Measurements from ENCODE around the gene SCCPDH. TPM values are rescaled to one million over a fixed set of nuclear protein-coding genes. Genes with fewer than 3 reads are reported as not detected.

The SCCPDH gene, protein sequence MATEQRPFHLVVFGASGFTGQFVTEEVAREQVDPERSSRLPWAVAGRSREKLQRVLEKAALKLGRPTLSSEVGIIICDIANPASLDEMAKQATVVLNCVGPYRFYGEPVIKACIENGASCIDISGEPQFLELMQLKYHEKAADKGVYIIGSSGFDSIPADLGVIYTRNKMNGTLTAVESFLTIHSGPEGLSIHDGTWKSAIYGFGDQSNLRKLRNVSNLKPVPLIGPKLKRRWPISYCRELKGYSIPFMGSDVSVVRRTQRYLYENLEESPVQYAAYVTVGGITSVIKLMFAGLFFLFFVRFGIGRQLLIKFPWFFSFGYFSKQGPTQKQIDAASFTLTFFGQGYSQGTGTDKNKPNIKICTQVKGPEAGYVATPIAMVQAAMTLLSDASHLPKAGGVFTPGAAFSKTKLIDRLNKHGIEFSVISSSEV
- total RNA-seq, result 10 to 100 TPM; 69.3 to 69.4 TPM
- polyA plus RNA-seq (ENCODE audit: insufficient read length in 2 of 2), result 10 to 100 TPM; 59.3 to 61.5 TPM
- long read RNA-seq, donor 1, transcript SCCPDH-201 (12 exons, 2,503 nt), result major isoform, 59 of 87 reads
- long read RNA-seq, donor 1, partial matches to known transcripts, result 28 of 87 reads
- long read RNA-seq, donor 1, other reads (novel, unspliced or antisense), result 0 of 87 reads
- long read RNA-seq, donor 2, transcript SCCPDH-201 (12 exons, 2,503 nt), result major isoform, 20 of 20 reads
- long read RNA-seq, donor 2, partial matches to known transcripts, result 0 of 20 reads
- long read RNA-seq, donor 2, other reads (novel, unspliced or antisense), result 0 of 20 reads
- long read RNA-seq, donor 3, transcript SCCPDH-201 (12 exons, 2,503 nt), result major isoform, 30 of 37 reads
- long read RNA-seq, donor 3, partial matches to known transcripts, result 7 of 37 reads
- long read RNA-seq, donor 3, other reads (novel, unspliced or antisense), result 0 of 37 reads
- long read RNA-seq, donor 4, transcript SCCPDH-201 (12 exons, 2,503 nt), result major isoform, 43 of 72 reads
- long read RNA-seq, donor 4, partial matches to known transcripts, result 29 of 72 reads
- long read RNA-seq, donor 4, other reads (novel, unspliced or antisense), result 0 of 72 reads

DNA sequence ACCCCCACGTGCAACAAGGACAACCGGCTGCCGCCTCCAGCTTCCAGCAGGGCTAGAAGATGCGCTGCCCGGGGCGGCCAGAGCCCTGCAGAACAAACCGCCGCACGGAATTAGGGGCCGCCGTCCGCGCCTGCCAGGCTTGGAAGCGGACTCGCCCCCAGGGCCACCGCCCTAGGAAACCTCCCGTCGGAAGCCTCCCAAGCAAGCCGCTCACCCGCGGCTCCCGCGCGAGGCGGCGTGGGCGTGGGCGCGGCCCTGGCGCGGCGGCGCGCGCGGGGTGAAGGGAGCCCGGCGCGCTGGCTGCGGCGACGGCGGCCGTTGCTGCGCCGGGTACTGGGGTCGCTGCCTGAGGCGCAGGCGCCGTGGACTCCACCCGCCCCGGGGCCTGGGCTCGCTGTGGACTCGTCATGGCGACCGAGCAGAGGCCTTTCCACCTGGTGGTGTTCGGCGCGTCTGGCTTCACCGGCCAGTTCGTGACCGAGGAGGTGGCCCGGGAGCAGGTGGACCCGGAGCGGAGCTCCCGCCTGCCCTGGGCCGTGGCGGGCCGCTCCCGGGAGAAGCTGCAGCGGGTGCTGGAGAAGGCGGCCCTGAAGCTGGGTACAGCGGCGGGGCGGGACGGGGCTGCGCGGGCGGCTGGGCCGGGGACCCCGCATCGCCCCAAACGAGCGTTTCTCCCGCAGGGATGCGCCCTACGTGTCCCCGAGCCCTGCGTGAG lies at the start of gene SCCPDH:
SCCPDH (plus strand) TSS at position 394 of the 715 bp plus-strand sequence; CDS start at position 408, 14 bp downstream.
- H3K9me3 ChIP-seq (ENCODE audit: control insufficient read depth, insufficient read depth, low read length), result no peaks in the 10 kb centered on the region
- H3K4me1 ChIP-seq (ENCODE audit: control insufficient read depth, insufficient read depth, low read length), result peaks cover 15% of the 10 kb centered on the region
- H3K27ac ChIP-seq (ENCODE audit: low read depth, low read length), result peak within 1 kb of the TSS; percentile 84
- H3K4me3 ChIP-seq (ENCODE audit: low read depth, low read length), result peak within 1 kb of the TSS; percentile 81
- peaks cover 10% of the 10 kb centered on the region for H3K36me3 ChIP-seq (ENCODE audit: control insufficient read depth, insufficient read depth, low read length)
- no peaks in the 10 kb centered on the region for H3K27me3 ChIP-seq (ENCODE audit: control insufficient read depth, insufficient read depth, low read length)
- WGBS (ENCODE audit: insufficient coverage), result under 1% methylated on average over 80 of the region's 89 CpGs
- peak; percentile 58 to 93 (median 71) for DNase-seq (ENCODE audit: low read depth in 4 of 6, low spot score in 6 of 6)

DNA sequence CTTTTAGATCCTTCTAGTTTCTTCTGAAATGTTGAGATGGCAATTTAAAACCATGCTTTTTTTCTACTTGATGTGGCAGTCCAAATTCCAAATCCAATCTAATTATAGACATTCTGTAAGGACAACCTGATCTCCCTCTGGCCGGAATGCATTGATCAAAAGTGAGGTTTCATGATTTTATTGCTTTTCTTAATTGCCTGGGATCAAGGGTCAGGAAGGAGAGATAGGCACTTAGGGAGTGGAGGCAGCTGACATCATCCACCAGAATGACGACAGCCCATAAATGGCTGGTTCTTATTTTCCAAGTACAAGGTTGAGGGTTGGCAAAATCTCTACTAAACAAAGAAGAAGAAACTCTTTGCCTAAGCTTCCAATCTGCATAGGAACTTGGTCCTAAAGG lies 46.4 kb upstream of the SCCPDH start:
- H3K4me3 ChIP-seq (ENCODE audit: low read depth, low read length), result no peak overlapping the region
- H3K9me3 ChIP-seq (ENCODE audit: control insufficient read depth, insufficient read depth, low read length), result no peaks in the 10 kb centered on the region
- H3K36me3 ChIP-seq (ENCODE audit: control insufficient read depth, insufficient read depth, low read length), result no peaks in the 10 kb centered on the region
- peaks cover 19% of the 10 kb centered on the region for H3K4me1 ChIP-seq (ENCODE audit: control insufficient read depth, insufficient read depth, low read length)
- no peak for DNase-seq (ENCODE audit: low read depth in 4 of 6, low spot score in 6 of 6)
- H3K27me3 ChIP-seq (ENCODE audit: control insufficient read depth, insufficient read depth, low read length), result no peaks in the 10 kb centered on the region
- 83% methylated on average over 1 of the region's 2 CpGs for WGBS (ENCODE audit: insufficient coverage)
- H3K27ac ChIP-seq (ENCODE audit: low read depth, low read length), result no peak overlapping the region

DNA sequence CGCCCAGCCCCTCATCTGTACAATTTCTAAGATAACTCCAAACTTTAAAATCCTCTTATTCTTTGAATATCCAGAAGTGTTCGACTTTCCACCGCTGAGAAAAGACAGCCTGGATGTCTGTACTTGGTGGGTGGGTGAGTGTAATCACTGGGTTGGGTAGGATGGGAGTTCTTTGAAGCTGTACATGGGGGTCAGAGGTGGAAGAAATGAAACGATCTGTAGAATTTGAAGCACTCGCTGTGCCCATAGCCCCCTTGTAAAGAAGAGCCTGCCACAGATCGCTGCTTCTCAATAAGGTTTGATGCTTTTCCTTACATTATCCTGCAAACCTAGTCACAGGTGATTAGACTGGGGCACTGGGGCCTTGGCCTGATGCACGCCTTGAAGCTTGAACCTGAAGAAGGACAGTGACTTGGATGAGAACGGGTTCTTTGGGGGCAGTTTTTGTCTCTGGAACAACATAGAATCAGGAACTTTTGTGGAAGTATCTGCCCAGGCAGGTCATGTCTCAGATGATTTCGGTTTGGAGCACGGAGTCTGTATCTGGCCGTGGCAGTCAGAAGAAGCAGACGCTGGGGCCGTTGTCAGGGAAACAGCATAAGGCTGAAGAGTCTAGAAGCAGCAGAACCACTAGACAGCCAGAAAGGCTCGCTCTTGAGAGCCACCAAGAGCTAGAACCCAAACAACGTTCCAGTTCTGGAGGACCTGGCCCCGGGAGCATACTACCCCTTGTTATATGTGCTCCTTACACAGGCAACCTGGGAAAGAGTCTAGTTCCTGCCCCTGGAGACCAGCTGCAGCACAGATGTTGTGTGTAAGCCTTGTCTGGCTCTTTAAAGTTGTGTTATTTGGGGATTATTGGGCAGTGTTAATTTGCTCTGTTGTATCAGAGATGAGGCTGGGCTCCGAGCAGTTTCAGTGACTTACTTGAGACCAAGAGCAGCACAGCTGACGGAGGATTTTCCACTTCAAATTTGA lies 45.1 kb upstream of the SCCPDH start:
- no peak for DNase-seq (ENCODE audit: low read depth in 4 of 6, low spot score in 6 of 6)
- Histone ChIP-seq H3K27me3 (ENCODE audit: control insufficient read depth, insufficient read depth, low read length) (no peaks in the 10 kb centered on the region), H3K36me3 (ENCODE audit: control insufficient read depth, insufficient read depth, low read length) (no peaks in the 10 kb centered on the region), H3K4me3 (ENCODE audit: low read depth, low read length) (no peak overlapping the region), H3K4me1 (ENCODE audit: control insufficient read depth, insufficient read depth, low read length) (peaks cover 19% of the 10 kb centered on the region), H3K9me3 (ENCODE audit: control insufficient read depth, insufficient read depth, low read length) (no peaks in the 10 kb centered on the region), H3K27ac (ENCODE audit: low read depth, low read length) (no peak overlapping the region)
- 83% methylated on average over 14 of the region's 18 CpGs for WGBS (ENCODE audit: insufficient coverage)

DNA sequence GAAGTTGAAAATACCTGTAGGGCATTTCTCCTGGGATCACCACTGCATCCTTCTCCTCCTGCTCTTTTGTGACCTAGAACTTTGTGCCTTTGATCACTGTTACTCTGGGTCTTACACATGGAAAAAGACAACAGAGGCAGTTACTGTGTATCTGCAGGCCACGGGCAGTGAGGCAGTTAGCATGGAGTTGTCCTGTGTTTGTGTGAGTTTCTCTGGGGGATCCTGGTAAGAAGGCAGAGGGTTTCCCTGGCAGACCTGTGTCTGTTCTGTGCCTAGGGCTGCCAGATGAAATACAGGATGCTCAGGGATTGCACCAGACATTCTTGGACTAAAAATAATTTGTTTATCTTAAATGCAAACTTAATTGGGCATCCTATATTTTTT lies 44.4 kb upstream of the SCCPDH start:
- H3K27me3 ChIP-seq (ENCODE audit: control insufficient read depth, insufficient read depth, low read length), result no peaks in the 10 kb centered on the region
- no peaks in the 10 kb centered on the region for H3K36me3 ChIP-seq (ENCODE audit: control insufficient read depth, insufficient read depth, low read length)
- H3K4me1 ChIP-seq (ENCODE audit: control insufficient read depth, insufficient read depth, low read length), result peaks cover 19% of the 10 kb centered on the region
- H3K9me3 ChIP-seq (ENCODE audit: control insufficient read depth, insufficient read depth, low read length), result no peaks in the 10 kb centered on the region
- no CpG with 5 or more reads among the region's 1 CpG for WGBS (ENCODE audit: insufficient coverage)
- H3K4me3 ChIP-seq (ENCODE audit: low read depth, low read length), result no peak overlapping the region
- no peak overlapping the region for H3K27ac ChIP-seq (ENCODE audit: low read depth, low read length)
- DNase-seq (ENCODE audit: low read depth in 4 of 6, low spot score in 6 of 6), result no peak

DNA sequence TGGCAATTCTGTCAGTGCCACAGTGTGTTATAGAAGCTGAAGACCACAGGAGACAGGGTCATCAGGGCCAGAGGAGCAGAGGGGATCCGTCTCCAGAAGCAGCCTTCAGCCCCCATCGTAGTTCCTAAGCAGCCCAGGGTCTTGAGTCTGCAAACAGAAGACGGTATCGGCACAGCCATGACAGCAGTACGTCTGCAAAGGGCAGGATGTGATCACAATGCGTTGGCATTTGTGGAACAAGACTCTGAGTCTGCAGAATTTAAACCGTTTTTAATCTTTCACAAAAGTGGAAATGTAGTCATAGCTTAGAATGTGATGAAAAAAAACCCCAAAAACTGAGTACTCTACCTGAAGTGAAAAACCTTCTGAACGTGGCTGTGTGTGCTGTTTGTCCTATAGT lies 44.0 kb upstream of the SCCPDH start:
- H3K4me1 ChIP-seq (ENCODE audit: control insufficient read depth, insufficient read depth, low read length), result peaks cover 19% of the 10 kb centered on the region
- H3K4me3 ChIP-seq (ENCODE audit: low read depth, low read length), result no peak overlapping the region

DNA sequence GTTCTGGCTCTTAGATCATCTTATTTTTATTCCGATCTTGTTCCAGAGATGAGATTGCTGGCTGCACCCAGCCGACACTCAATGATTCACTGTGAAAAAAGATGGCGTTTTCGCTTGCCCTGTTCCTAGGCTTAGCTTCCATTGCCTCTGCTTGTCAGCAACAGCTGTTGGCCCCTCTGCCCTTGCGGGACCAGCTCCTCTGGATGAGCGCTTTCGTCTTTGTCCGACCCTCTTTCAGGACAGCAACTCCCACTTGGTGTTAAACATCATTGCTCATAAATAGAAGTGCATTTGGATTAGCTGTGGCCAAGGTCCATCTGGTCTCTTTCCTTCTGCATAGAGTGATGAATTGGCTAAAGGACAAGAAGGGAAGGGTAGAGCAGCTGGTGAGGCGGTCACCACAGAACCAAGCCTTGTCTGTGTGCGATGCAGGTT lies 43.5 kb upstream of the SCCPDH start:
- Histone ChIP-seq H3K27ac (ENCODE audit: low read depth, low read length) (no peak overlapping the region), H3K4me3 (ENCODE audit: low read depth, low read length) (no peak overlapping the region), H3K4me1 (ENCODE audit: control insufficient read depth, insufficient read depth, low read length) (peaks cover 19% of the 10 kb centered on the region), H3K27me3 (ENCODE audit: control insufficient read depth, insufficient read depth, low read length) (no peaks in the 10 kb centered on the region), H3K36me3 (ENCODE audit: control insufficient read depth, insufficient read depth, low read length) (no peaks in the 10 kb centered on the region), H3K9me3 (ENCODE audit: control insufficient read depth, insufficient read depth, low read length) (no peaks in the 10 kb centered on the region)
- 52% methylated on average over 5 of the region's 10 CpGs for WGBS (ENCODE audit: insufficient coverage)
- peak in 2 of 6 donors; percentile 53 to 75 for DNase-seq (ENCODE audit: low read depth in 4 of 6, low spot score in 6 of 6)

More for the DNA sequence above, 44.0 kb upstream of the SCCPDH start:
- no peaks in the 10 kb centered on the region for H3K27me3 ChIP-seq (ENCODE audit: control insufficient read depth, insufficient read depth, low read length)
- no peak overlapping the region for H3K27ac ChIP-seq (ENCODE audit: low read depth, low read length)
- no peak for DNase-seq (ENCODE audit: low read depth in 4 of 6, low spot score in 6 of 6)
- 82% methylated on average over 7 of the region's 8 CpGs for WGBS (ENCODE audit: insufficient coverage)
- H3K36me3 ChIP-seq (ENCODE audit: control insufficient read depth, insufficient read depth, low read length), result no peaks in the 10 kb centered on the region
- H3K9me3 ChIP-seq (ENCODE audit: control insufficient read depth, insufficient read depth, low read length), result no peaks in the 10 kb centered on the region

DNA sequence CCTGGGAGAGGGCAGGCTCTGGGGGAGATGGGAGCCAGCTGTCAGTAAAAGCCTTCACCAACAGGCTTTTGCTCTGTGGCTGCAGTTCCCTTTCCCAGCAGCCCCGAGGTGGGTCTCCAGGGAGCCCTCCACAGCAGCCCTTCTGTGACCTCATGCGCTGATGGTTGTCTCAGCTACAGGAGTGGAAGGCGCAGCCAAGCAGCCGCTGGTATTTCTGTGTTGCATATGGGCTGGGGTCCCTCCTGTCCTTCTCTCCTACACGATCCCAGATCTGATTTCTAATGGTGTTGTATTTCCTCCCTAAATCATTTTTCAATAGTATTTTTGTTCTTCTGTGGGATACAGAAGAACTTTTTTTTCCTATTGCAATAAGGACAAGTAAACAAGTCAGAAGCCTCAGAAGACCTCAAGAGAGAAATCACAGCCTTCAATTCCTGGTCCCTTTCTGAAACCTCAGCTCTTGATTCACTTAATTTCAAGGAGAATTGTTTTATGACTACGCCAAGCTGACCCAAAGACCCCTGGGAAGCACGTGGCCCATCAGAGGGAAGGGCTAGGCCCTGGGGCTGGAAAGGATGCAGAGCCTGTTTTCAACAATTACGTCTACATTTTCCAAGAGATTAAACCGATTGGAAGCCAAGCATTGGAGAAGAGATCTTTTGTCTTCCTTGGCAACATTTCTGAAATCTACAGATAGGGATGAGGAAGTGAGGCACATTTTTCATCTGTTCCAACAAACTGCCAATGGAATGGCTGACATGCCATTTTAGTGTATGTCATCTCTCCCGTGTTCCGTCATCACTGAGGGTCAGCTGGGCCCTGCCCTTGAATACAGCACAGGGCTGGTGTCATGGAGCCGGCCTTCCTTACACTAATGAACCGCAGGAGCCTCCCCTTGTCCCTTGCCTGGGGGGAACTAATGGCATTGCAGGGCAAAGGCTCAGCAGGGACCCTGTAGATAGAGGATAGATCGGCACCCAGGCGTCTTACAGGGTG lies 42.0 kb upstream of the SCCPDH start:
- no peak overlapping the region for H3K27ac ChIP-seq (ENCODE audit: low read depth, low read length)
- no peaks in the 10 kb centered on the region for H3K9me3 ChIP-seq (ENCODE audit: control insufficient read depth, insufficient read depth, low read length)
- 55% methylated on average over 9 of the region's 15 CpGs for WGBS (ENCODE audit: insufficient coverage)
- H3K36me3 ChIP-seq (ENCODE audit: control insufficient read depth, insufficient read depth, low read length), result no peaks in the 10 kb centered on the region
- no peak overlapping the region for H3K4me3 ChIP-seq (ENCODE audit: low read depth, low read length)
- peak in 1 of 6 donors; percentile 69 for DNase-seq (ENCODE audit: low read depth in 4 of 6, low spot score in 6 of 6)
- no peaks in the 10 kb centered on the region for H3K27me3 ChIP-seq (ENCODE audit: control insufficient read depth, insufficient read depth, low read length)
- H3K4me1 ChIP-seq (ENCODE audit: control insufficient read depth, insufficient read depth, low read length), result peaks cover 19% of the 10 kb centered on the region

DNA sequence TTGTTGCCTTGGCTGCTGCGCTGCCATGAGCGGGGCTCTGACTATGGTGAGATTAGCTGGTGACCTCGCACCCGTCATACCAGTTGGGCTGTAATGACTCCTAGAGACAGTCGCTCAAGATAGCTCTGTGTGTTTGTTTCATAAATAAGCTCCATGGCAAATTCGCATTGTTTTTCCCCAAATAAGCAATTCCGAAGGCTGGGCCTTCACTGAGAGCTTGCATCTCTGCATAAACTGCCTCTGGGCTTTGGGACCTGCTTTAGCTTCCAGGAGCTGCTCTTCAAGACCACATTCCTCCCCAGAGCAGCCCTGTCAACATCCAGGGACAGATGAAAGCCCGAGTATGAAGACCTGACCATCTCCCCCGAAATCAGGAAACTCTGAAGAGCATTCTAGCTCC lies 40.7 kb upstream of the SCCPDH start:
- Histone ChIP-seq H3K36me3 (ENCODE audit: control insufficient read depth, insufficient read depth, low read length) (no peaks in the 10 kb centered on the region), H3K9me3 (ENCODE audit: control insufficient read depth, insufficient read depth, low read length) (no peaks in the 10 kb centered on the region), H3K27me3 (ENCODE audit: control insufficient read depth, insufficient read depth, low read length) (no peaks in the 10 kb centered on the region), H3K4me1 (ENCODE audit: control insufficient read depth, insufficient read depth, low read length) (peaks cover 19% of the 10 kb centered on the region), H3K27ac (ENCODE audit: low read depth, low read length) (no peak overlapping the region), H3K4me3 (ENCODE audit: low read depth, low read length) (no peak overlapping the region)
- WGBS (ENCODE audit: insufficient coverage), result 95% methylated on average over 8 of the region's 9 CpGs
- DNase-seq (ENCODE audit: low read depth in 4 of 6, low spot score in 6 of 6), result no peak
